IMR-90 (cell line): ENCODE measurements around the gene MEX3A. TPM values are rescaled to one million over a fixed set of nuclear protein-coding genes. Genes with fewer than 3 reads are reported as not detected.

Source experiments
- ATAC-seq: fragments of 200-7000 bp; cut with Tn5 transposase; 2 replicates; pipeline ENCODE4 v1.9.1; 2020; ENCODE audit warnings: low read depth, mild to moderate bottlenecking, moderate library complexity
- BruUV-seq: library from RNA; stranded (reverse); fragments of 400-500 nt; replicated peaks from 2 replicates; lab custom pipeline; 2021; lab: Mats Ljungman, UMichigan
- CTCF ChIA-PET: fragments of 300-600 bp; formaldehyde crosslinking; extraction: SDS; loops from one replicate; lab custom pipeline; 2021; ENCODE audit warnings: antibody characterized with exemption; lab: Yijun Ruan, JAX
- POLR2A ChIA-PET: fragments of 300-600 bp; sonication (Branson Sonifier 250); formaldehyde crosslinking; loops from one replicate; lab custom pipeline; 2022; ENCODE audit warnings: antibody characterized with exemption; ENCODE audit not compliant: unreplicated experiment; lab: Charles Lee
- DNase-seq: peaks from one replicate; pipeline ENCODE4 v3.0.0; 2013
- H2AFZ ChIP-seq: replicated peaks from 2 replicates; pipeline ENCODE3; 2013; ENCODE audit warnings: low read length, mild to moderate bottlenecking; ENCODE audit not compliant: poor library complexity
- H2AK5ac ChIP-seq: 2 replicates; pipeline ENCODE4 v1.6.1; 2013; ENCODE audit warnings: low read depth, low read length, inconsistent platforms
- H2AK9ac ChIP-seq: replicated peaks from 2 replicates; pipeline ENCODE3; 2013; ENCODE audit warnings: mild to moderate bottlenecking, low read depth, low read length, moderate library complexity; ENCODE audit not compliant: poor library complexity
- H2BK120ac ChIP-seq: 2 replicates; pipeline ENCODE4 v1.6.1; 2013; ENCODE audit warnings: low read depth, low read length, inconsistent platforms
- H2BK15ac ChIP-seq: 3 replicates; pipeline ENCODE4 v1.6.1; 2013; ENCODE audit warnings: low read depth, low read length, inconsistent platforms
- H2BK20ac ChIP-seq: 2 replicates; pipeline ENCODE4 v1.6.1; 2013; ENCODE audit warnings: low read depth, mild to moderate bottlenecking, inconsistent platforms, low read length, moderate library complexity
- H2BK5ac ChIP-seq: 2 replicates; pipeline ENCODE4 v1.6.1; 2013; ENCODE audit warnings: mild to moderate bottlenecking, low read depth, low read length, inconsistent platforms; ENCODE audit not compliant: poor library complexity, severe bottlenecking
- H3K14ac ChIP-seq: replicated peaks from 2 replicates; pipeline ENCODE4 v1.6.1; 2013; ENCODE audit warnings: low read depth, low read length, inconsistent platforms
- H3K18ac ChIP-seq: 2 replicates; pipeline ENCODE4 v1.6.1; 2013; ENCODE audit warnings: low read depth, low read length, control low read depth
- H3K23ac ChIP-seq: 2 replicates; pipeline ENCODE4 v1.6.1; 2013; ENCODE audit warnings: low read depth, low read length, inconsistent platforms
- H3K27ac ChIP-seq: 2 replicates; pipeline ENCODE4 v1.5.1; 2013; ENCODE audit warnings: mild to moderate bottlenecking, control low read depth, low read length; ENCODE audit not compliant: insufficient read depth
- H3K27me3 ChIP-seq: 2 replicates; pipeline ENCODE4 v1.6.1; 2013; ENCODE audit warnings: low read length; ENCODE audit not compliant: control insufficient read depth, insufficient read depth
- H3K36me3 ChIP-seq: 2 replicates; pipeline ENCODE4 v1.6.1; 2013; ENCODE audit warnings: low read length, mixed read lengths; ENCODE audit not compliant: control insufficient read depth, insufficient read depth
- H3K4ac ChIP-seq: 2 replicates; pipeline ENCODE4 v1.6.1; 2013; ENCODE audit warnings: low read depth, low read length, inconsistent platforms
- H3K4me1 ChIP-seq: 2 replicates; pipeline ENCODE4 v1.6.1; 2013; ENCODE audit warnings: low read length, mixed read lengths; ENCODE audit not compliant: control insufficient read depth, insufficient read depth
- H3K4me2 ChIP-seq: 2 replicates; pipeline ENCODE4 v1.6.1; 2013; ENCODE audit warnings: low read depth, mild to moderate bottlenecking, control low read depth, low read length, moderate library complexity
- H3K4me3 ChIP-seq: 2 replicates; pipeline ENCODE4 v1.5.1; 2013; ENCODE audit warnings: low read depth, mild to moderate bottlenecking, control low read depth, low read length, moderate library complexity; ENCODE audit not compliant: insufficient read depth
- H3K56ac ChIP-seq: 2 replicates; pipeline ENCODE4 v1.6.1; 2013; ENCODE audit warnings: low read length, inconsistent platforms; ENCODE audit not compliant: insufficient read depth; ENCODE audit errors: extremely low read depth
- H3K79me1 ChIP-seq, 2 experiments: 2 replicates each; pipeline ENCODE4 v1.6.1; 2013; ENCODE audit warnings: low read length in 2 of 2, inconsistent platforms in 1 of 2, low read depth in 1 of 2
- H3K9ac ChIP-seq: 2 replicates; pipeline ENCODE4 v1.6.1; 2013; ENCODE audit warnings: low read depth, low read length, control low read depth
- H3K9me1 ChIP-seq: 2 replicates; pipeline ENCODE4 v1.6.1; 2013; ENCODE audit warnings: low read length, inconsistent platforms; ENCODE audit not compliant: insufficient read depth
- H3K9me3 ChIP-seq: 2 replicates; pipeline ENCODE4 v1.6.1; 2013; ENCODE audit warnings: low read length; ENCODE audit not compliant: control insufficient read depth, insufficient read depth
- H4K20me1 ChIP-seq: 2 replicates; pipeline ENCODE4 v1.6.1; 2013; ENCODE audit warnings: low read length, inconsistent platforms; ENCODE audit not compliant: insufficient read depth
- H4K5ac ChIP-seq: 2 replicates; pipeline ENCODE4 v1.6.1; 2013; ENCODE audit warnings: mild to moderate bottlenecking, low read depth, low read length, control low read depth
- H4K8ac ChIP-seq, 2 experiments: 2 replicates each; pipeline ENCODE4 v1.6.1; 2013; ENCODE audit warnings: low read depth in 2 of 2, low read length in 2 of 2, control low read depth in 1 of 2, inconsistent platforms in 1 of 2
- H4K91ac ChIP-seq: 2 replicates; pipeline ENCODE4 v1.6.1; 2013; ENCODE audit warnings: low read depth, low read length, inconsistent platforms; ENCODE audit not compliant: insufficient read depth
- BHLHE40 ChIP-seq: fragments of 150-350 bp; IDR thresholded peaks from 2 replicates; pipeline ENCODE4 v1.6.1; 2016; ENCODE audit warnings: mild to moderate bottlenecking, low read depth, low read length
- SMC3 ChIP-seq: fragments of 150-350 bp; IDR thresholded peaks from 2 replicates; pipeline ENCODE4 v1.6.1; 2016; ENCODE audit warnings: low read depth, mild to moderate bottlenecking, antibody characterized with exemption, low read length, moderate library complexity
- WGBS, 2 experiments: methylation state at CpG; one replicate each; pipeline versions ENCODE4 v1.1.5 to v1.1.7; 2013; ENCODE audit warnings: missing lambda C conversion rate in 2 of 2; ENCODE audit not compliant: insufficient read length in 1 of 2; ENCODE audit errors: extremely low coverage in 2 of 2; 5-methylcytosine and 5-hydroxymethylcytosine counted together
- dilution Hi-C: fragments of 300-500 bp; cut with HindIII; formaldehyde crosslinking; loops from one replicate; pipeline ENCODE4 v1.14.3; 2018; ENCODE audit warnings: low sequenced_read_pairs; ENCODE audit not compliant: unreplicated experiment
- in situ Hi-C: fragments of 300-500 bp; cut with MboI; formaldehyde crosslinking; loops from 3 replicates; pipeline ENCODE4 v1.14.3; 2019; ENCODE audit warnings: low sequenced_read_pairs, inconsistent platforms, mixed read lengths
- intact Hi-C: fragments of 100-400 bp; cut with micrococcal nuclease; formaldehyde crosslinking; loops from 2 replicates; pipeline ENCODE4 v1.10.0; 2022
- polyA plus RNA-seq, 3 experiments: library from polyadenylated mRNA; depleted of rRNA; stranded (reverse); fragments of >200 nt; gene quantifications; 2 replicates each; pipeline ENCODE4 v1.2.3, GENCODE V29; 2012; ENCODE audit warnings: low replicate concordance in 1 of 3
- total RNA-seq: library from RNA; depleted of rRNA; stranded (reverse); fragments of >200 nt; gene quantifications from 2 replicates; pipeline ENCODE4 v1.2.3, GENCODE V29; 2012

The MEX3A gene
- total and polyA plus RNA-seq, 2 of the 4 experiments (the other 2 are of a cell fraction), result 2.3 to 9.0 TPM

GRCh38 chr1:156108664-156109241 lies 26.5 kb upstream of the MEX3A start:
- DNase-seq, result no peak
- in situ Hi-C loops, result no loop called here
- dilution Hi-C loops, result no loop called here
- H3K36me3 ChIP-seq, result no peaks in the 10 kb centered on the region
- H4K5ac ChIP-seq, result no peak overlapping the region
- no peak overlapping the region for H3K9ac ChIP-seq
- no peak overlapping the region for H2AFZ ChIP-seq
- H3K4ac ChIP-seq, result no peak overlapping the region; the same call in 1 of the 2 replicates
- H3K4me2 ChIP-seq, result no peak overlapping the region
- no peak overlapping the region for H2BK15ac ChIP-seq
- H4K20me1 ChIP-seq, result no peaks in the 10 kb centered on the region
- no peak for TF ChIP-seq SMC3
- no peak for TF ChIP-seq BHLHE40
- no peak overlapping the region for H2AK5ac ChIP-seq
- no peak overlapping the region for H2BK120ac ChIP-seq
- no peak for ATAC-seq
- ChIA-PET CTCF (no interaction called here), POLR2A (no interaction called here)
- no peak overlapping the region for H3K4me3 ChIP-seq
- H2BK20ac ChIP-seq, result no peak overlapping the region
- TSS peak; percentile 6 for BruUV-seq
- H3K56ac ChIP-seq, result no peak overlapping the region
- intact Hi-C loops, result no loop called here
- no peak overlapping the region for H2BK5ac ChIP-seq
- no peak overlapping the region for H3K18ac ChIP-seq
- H3K14ac ChIP-seq, result no peak overlapping the region
- H3K27me3 ChIP-seq, result no peaks in the 10 kb centered on the region
- H3K79me1 ChIP-seq, result peaks cover 14 to 60% of the 10 kb centered on the region in 2 experiments
- H4K8ac ChIP-seq, result no peak overlapping the region
- H3K23ac ChIP-seq, result no peak overlapping the region
- no peak overlapping the region for H4K91ac ChIP-seq
- H3K4me1 ChIP-seq, result peaks cover 32% of the 10 kb centered on the region
- WGBS, 2 experiments, result 75% methylated on average over 2 of the region's 6 CpGs; no CpG with 5 or more reads in 1 of the 2 experiments
- no peaks in the 10 kb centered on the region for H3K9me3 ChIP-seq
- peaks cover 21% of the 10 kb centered on the region for H3K9me1 ChIP-seq
- no peak overlapping the region for H2AK9ac ChIP-seq
- no peak overlapping the region for H3K27ac ChIP-seq
